IMR-90 (cell line): ENCODE data around the gene GNAS-AS1. TPM values are rescaled to one million over a fixed set of nuclear protein-coding genes. Genes with fewer than 3 reads are reported as not detected.

Experiments
- ATAC-seq: fragments of 200-7000 bp; cut with Tn5 transposase; 2 replicates; pipeline ENCODE4 v1.9.1; 2020; ENCODE audit warnings: low read depth, mild to moderate bottlenecking, moderate library complexity
- BruUV-seq: library from RNA; stranded (reverse); fragments of 400-500 nt; replicated peaks from 2 replicates; lab custom pipeline; 2021; lab: Mats Ljungman, UMichigan
- CTCF ChIA-PET: fragments of 300-600 bp; formaldehyde crosslinking; extraction: SDS; loops from one replicate; lab custom pipeline; 2021; ENCODE audit warnings: antibody characterized with exemption; lab: Yijun Ruan, JAX
- POLR2A ChIA-PET: fragments of 300-600 bp; sonication (Branson Sonifier 250); formaldehyde crosslinking; loops from one replicate; lab custom pipeline; 2022; ENCODE audit warnings: antibody characterized with exemption; ENCODE audit not compliant: unreplicated experiment; lab: Charles Lee
- DNase-seq: peaks from one replicate; pipeline ENCODE4 v3.0.0; 2013
- H2AFZ ChIP-seq: replicated peaks from 2 replicates; pipeline ENCODE3; 2013; ENCODE audit warnings: low read length, mild to moderate bottlenecking; ENCODE audit not compliant: poor library complexity
- H2AK5ac ChIP-seq: 2 replicates; pipeline ENCODE4 v1.6.1; 2013; ENCODE audit warnings: low read depth, low read length, inconsistent platforms
- H2AK9ac ChIP-seq: replicated peaks from 2 replicates; pipeline ENCODE3; 2013; ENCODE audit warnings: mild to moderate bottlenecking, low read depth, low read length, moderate library complexity; ENCODE audit not compliant: poor library complexity
- H2BK120ac ChIP-seq: 2 replicates; pipeline ENCODE4 v1.6.1; 2013; ENCODE audit warnings: low read depth, low read length, inconsistent platforms
- H2BK15ac ChIP-seq: 3 replicates; pipeline ENCODE4 v1.6.1; 2013; ENCODE audit warnings: low read depth, low read length, inconsistent platforms
- H2BK20ac ChIP-seq: 2 replicates; pipeline ENCODE4 v1.6.1; 2013; ENCODE audit warnings: low read depth, mild to moderate bottlenecking, inconsistent platforms, low read length, moderate library complexity
- H2BK5ac ChIP-seq: 2 replicates; pipeline ENCODE4 v1.6.1; 2013; ENCODE audit warnings: mild to moderate bottlenecking, low read depth, low read length, inconsistent platforms; ENCODE audit not compliant: poor library complexity, severe bottlenecking
- H3K14ac ChIP-seq: replicated peaks from 2 replicates; pipeline ENCODE4 v1.6.1; 2013; ENCODE audit warnings: low read depth, low read length, inconsistent platforms
- H3K18ac ChIP-seq: 2 replicates; pipeline ENCODE4 v1.6.1; 2013; ENCODE audit warnings: low read depth, low read length, control low read depth
- H3K23ac ChIP-seq: 2 replicates; pipeline ENCODE4 v1.6.1; 2013; ENCODE audit warnings: low read depth, low read length, inconsistent platforms
- H3K27ac ChIP-seq: 2 replicates; pipeline ENCODE4 v1.5.1; 2013; ENCODE audit warnings: mild to moderate bottlenecking, control low read depth, low read length; ENCODE audit not compliant: insufficient read depth
- H3K27me3 ChIP-seq: 2 replicates; pipeline ENCODE4 v1.6.1; 2013; ENCODE audit warnings: low read length; ENCODE audit not compliant: control insufficient read depth, insufficient read depth
- H3K36me3 ChIP-seq: 2 replicates; pipeline ENCODE4 v1.6.1; 2013; ENCODE audit warnings: low read length, mixed read lengths; ENCODE audit not compliant: control insufficient read depth, insufficient read depth
- H3K4ac ChIP-seq: 2 replicates; pipeline ENCODE4 v1.6.1; 2013; ENCODE audit warnings: low read depth, low read length, inconsistent platforms
- H3K4me1 ChIP-seq: 2 replicates; pipeline ENCODE4 v1.6.1; 2013; ENCODE audit warnings: low read length, mixed read lengths; ENCODE audit not compliant: control insufficient read depth, insufficient read depth
- H3K4me2 ChIP-seq: 2 replicates; pipeline ENCODE4 v1.6.1; 2013; ENCODE audit warnings: low read depth, mild to moderate bottlenecking, control low read depth, low read length, moderate library complexity
- H3K4me3 ChIP-seq: 2 replicates; pipeline ENCODE4 v1.5.1; 2013; ENCODE audit warnings: low read depth, mild to moderate bottlenecking, control low read depth, low read length, moderate library complexity; ENCODE audit not compliant: insufficient read depth
- H3K56ac ChIP-seq: 2 replicates; pipeline ENCODE4 v1.6.1; 2013; ENCODE audit warnings: low read length, inconsistent platforms; ENCODE audit not compliant: insufficient read depth; ENCODE audit errors: extremely low read depth
- H3K79me1 ChIP-seq, 2 experiments: 2 replicates each; pipeline ENCODE4 v1.6.1; 2013; ENCODE audit warnings: low read length in 2 of 2, inconsistent platforms in 1 of 2, low read depth in 1 of 2
- H3K9ac ChIP-seq: 2 replicates; pipeline ENCODE4 v1.6.1; 2013; ENCODE audit warnings: low read depth, low read length, control low read depth
- H3K9me1 ChIP-seq: 2 replicates; pipeline ENCODE4 v1.6.1; 2013; ENCODE audit warnings: low read length, inconsistent platforms; ENCODE audit not compliant: insufficient read depth
- H3K9me3 ChIP-seq: 2 replicates; pipeline ENCODE4 v1.6.1; 2013; ENCODE audit warnings: low read length; ENCODE audit not compliant: control insufficient read depth, insufficient read depth
- H4K20me1 ChIP-seq: 2 replicates; pipeline ENCODE4 v1.6.1; 2013; ENCODE audit warnings: low read length, inconsistent platforms; ENCODE audit not compliant: insufficient read depth
- H4K5ac ChIP-seq: 2 replicates; pipeline ENCODE4 v1.6.1; 2013; ENCODE audit warnings: mild to moderate bottlenecking, low read depth, low read length, control low read depth
- H4K8ac ChIP-seq, 2 experiments: 2 replicates each; pipeline ENCODE4 v1.6.1; 2013; ENCODE audit warnings: low read depth in 2 of 2, low read length in 2 of 2, control low read depth in 1 of 2, inconsistent platforms in 1 of 2
- H4K91ac ChIP-seq: 2 replicates; pipeline ENCODE4 v1.6.1; 2013; ENCODE audit warnings: low read depth, low read length, inconsistent platforms; ENCODE audit not compliant: insufficient read depth
- CEBPB ChIP-seq: IDR thresholded peaks from 2 replicates; pipeline ENCODE4 v1.6.1; 2012; ENCODE audit warnings: low read depth, low read length, improper control_type of control experiment
- CHD1 ChIP-seq: IDR thresholded peaks from 2 replicates; pipeline ENCODE4 v1.6.1; 2012; ENCODE audit warnings: low read depth, low read length, improper control_type of control experiment
- FOS ChIP-seq: fragments of 150-350 bp; IDR thresholded peaks from 2 replicates; pipeline ENCODE4 v1.6.1; 2016; ENCODE audit warnings: low read depth, low read length
- MAFK ChIP-seq: IDR thresholded peaks from 2 replicates; pipeline ENCODE4 v1.6.1; 2012; ENCODE audit warnings: low read depth, low read length, improper control_type of control experiment
- NFE2L2 ChIP-seq: fragments of 150-350 bp; IDR thresholded peaks from 2 replicates; pipeline ENCODE4 v1.6.1; 2016; ENCODE audit warnings: low read depth, mild to moderate bottlenecking, low read length
- WGBS, 2 experiments: methylation state at CpG; one replicate each; pipeline versions ENCODE4 v1.1.5 to v1.1.7; 2013; ENCODE audit warnings: missing lambda C conversion rate in 2 of 2; ENCODE audit not compliant: insufficient read length in 1 of 2; ENCODE audit errors: extremely low coverage in 2 of 2; 5-methylcytosine and 5-hydroxymethylcytosine counted together
- dilution Hi-C: fragments of 300-500 bp; cut with HindIII; formaldehyde crosslinking; loops from one replicate; pipeline ENCODE4 v1.14.3; 2018; ENCODE audit warnings: low sequenced_read_pairs; ENCODE audit not compliant: unreplicated experiment
- in situ Hi-C: fragments of 300-500 bp; cut with MboI; formaldehyde crosslinking; loops from 3 replicates; pipeline ENCODE4 v1.14.3; 2019; ENCODE audit warnings: low sequenced_read_pairs, inconsistent platforms, mixed read lengths
- intact Hi-C: fragments of 100-400 bp; cut with micrococcal nuclease; formaldehyde crosslinking; loops from 2 replicates; pipeline ENCODE4 v1.10.0; 2022
- polyA plus RNA-seq, 3 experiments: library from polyadenylated mRNA; depleted of rRNA; stranded (reverse); fragments of >200 nt; gene quantifications; 2 replicates each; pipeline ENCODE4 v1.2.3, GENCODE V29; 2012; ENCODE audit warnings: low replicate concordance in 1 of 3
- total RNA-seq: library from RNA; depleted of rRNA; stranded (reverse); fragments of >200 nt; gene quantifications from 2 replicates; pipeline ENCODE4 v1.2.3, GENCODE V29; 2012
- TF ChIP-seq, protein P1 (sequence below): fragments of 150-350 bp; IDR thresholded peaks from 2 replicates; pipeline ENCODE4 v1.6.1; 2016; ENCODE audit warnings: low read depth, mild to moderate bottlenecking, low read length, moderate library complexity, borderline replicate concordance

GNAS-AS1 gene
- total and polyA plus RNA-seq, 2 of the 4 experiments (the other 2 are of a cell fraction): 0.54 to 0.60 TPM

DNA sequence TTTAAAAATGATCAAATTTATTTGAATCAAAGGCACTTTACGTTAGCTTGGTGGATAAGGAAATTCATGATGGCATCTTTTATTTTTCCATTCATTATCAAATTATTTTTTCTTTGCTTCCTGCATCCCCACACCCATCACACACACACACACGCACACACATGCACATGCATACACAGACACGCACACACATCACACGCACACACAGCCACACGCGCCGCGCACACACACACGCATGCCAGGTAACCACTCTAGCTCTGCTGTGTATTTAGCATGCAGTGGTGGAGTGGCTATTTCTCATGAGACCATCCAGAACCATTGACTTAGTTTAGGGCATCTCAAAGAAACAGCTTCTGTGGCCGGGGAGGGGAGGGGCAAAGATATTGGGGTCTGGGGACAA lies 48.8 kb upstream of the GNAS-AS1 start:
- no peak overlapping the region for H4K5ac ChIP-seq
- no peak for TF ChIP-seq CHD1
- TF ChIP-seq FOS: no peak
- no peak for TF ChIP-seq MAFK
- TF ChIP-seq CEBPB: no peak
- TF ChIP-seq, protein P1, sequence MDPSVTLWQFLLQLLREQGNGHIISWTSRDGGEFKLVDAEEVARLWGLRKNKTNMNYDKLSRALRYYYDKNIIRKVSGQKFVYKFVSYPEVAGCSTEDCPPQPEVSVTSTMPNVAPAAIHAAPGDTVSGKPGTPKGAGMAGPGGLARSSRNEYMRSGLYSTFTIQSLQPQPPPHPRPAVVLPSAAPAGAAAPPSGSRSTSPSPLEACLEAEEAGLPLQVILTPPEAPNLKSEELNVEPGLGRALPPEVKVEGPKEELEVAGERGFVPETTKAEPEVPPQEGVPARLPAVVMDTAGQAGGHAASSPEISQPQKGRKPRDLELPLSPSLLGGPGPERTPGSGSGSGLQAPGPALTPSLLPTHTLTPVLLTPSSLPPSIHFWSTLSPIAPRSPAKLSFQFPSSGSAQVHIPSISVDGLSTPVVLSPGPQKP: no peak
- TF ChIP-seq NFE2L2: no peak
- peaks cover 16% of the 10 kb centered on the region for H3K9me1 ChIP-seq
- H3K18ac ChIP-seq: no peak overlapping the region
- intact Hi-C loops (loop anchor here (5.0 kb wide), 1 partner anchor 1512 kb away; no protein-coding TSS in a partner anchor), dilution Hi-C loops (no loop called here), in situ Hi-C loops (no loop called here)
- H3K23ac ChIP-seq: no peak overlapping the region
- H2BK120ac ChIP-seq: no peak overlapping the region
- H2BK20ac ChIP-seq: no peak overlapping the region
- H2AFZ ChIP-seq: no peak overlapping the region
- peaks cover 24% of the 10 kb centered on the region for H3K36me3 ChIP-seq
- no peaks in the 10 kb centered on the region for H3K27me3 ChIP-seq
- H3K14ac ChIP-seq: no peak overlapping the region
- no peak overlapping the region for H3K27ac ChIP-seq
- peaks cover 94% of the 10 kb centered on the region for H4K20me1 ChIP-seq
- H3K9ac ChIP-seq: no peak overlapping the region
- H3K79me1 ChIP-seq: peaks cover 18 to 82% of the 10 kb centered on the region in 2 experiments; a peak in 3 of 4 replicates
- H3K56ac ChIP-seq: no peak overlapping the region
- H3K4me2 ChIP-seq: no peak overlapping the region
- no CpG with 5 or more reads among the region's 10 CpGs for WGBS, 2 experiments
- no peak overlapping the region for H2AK9ac ChIP-seq
- no TSS peak for BruUV-seq
- no peak for ATAC-seq
- H2BK5ac ChIP-seq: no peak overlapping the region
- no peak overlapping the region for H4K91ac ChIP-seq
- H3K4me1 ChIP-seq: peaks cover 21% of the 10 kb centered on the region
- DNase-seq: no peak
- no peak overlapping the region for H4K8ac ChIP-seq
- CTCF ChIA-PET: no interaction called here
- H3K9me3 ChIP-seq: no peaks in the 10 kb centered on the region
- POLR2A ChIA-PET: no interaction called here
- no peak overlapping the region for H2BK15ac ChIP-seq
- H3K4me3 ChIP-seq: no peak overlapping the region
- no peak overlapping the region for H2AK5ac ChIP-seq
- no peak overlapping the region for H3K4ac ChIP-seq
